Loucy (cell line): ENCODE data around the gene OR2AG1.

Experiments used
- H2AFZ ChIP-seq: fragments of 200-600 bp; sonication (generic); 2 replicates; pipeline ENCODE4 v1.6.0; 2016; ENCODE audit warnings: antibody characterized with exemption, mild to moderate bottlenecking, low read length, moderate library complexity
- H3F3A ChIP-seq: fragments of 200-600 bp; 2 replicates; pipeline ENCODE4 v1.6.0; 2016; ENCODE audit warnings: antibody characterized with exemption, low read depth, mild to moderate bottlenecking
- H3K27me3 ChIP-seq: fragments of 200-600 bp; sonication (generic); 2 replicates; pipeline ENCODE4 v1.6.1; 2014; ENCODE audit warnings: low read length, mild to moderate bottlenecking; ENCODE audit not compliant: insufficient read depth, poor library complexity, severe bottlenecking
- H3K36me3 ChIP-seq: fragments of 200-600 bp; sonication (generic); 2 replicates; pipeline ENCODE4 v1.6.1; 2016; ENCODE audit warnings: low read length; ENCODE audit not compliant: insufficient read depth
- H3K4me1 ChIP-seq: fragments of 200-600 bp; sonication (generic); 2 replicates; pipeline ENCODE4 v1.5.1; 2014; ENCODE audit warnings: low read length, mild to moderate bottlenecking; ENCODE audit not compliant: insufficient read depth, poor library complexity, severe bottlenecking
- H3K4me2 ChIP-seq: fragments of 200-600 bp; sonication (generic); 2 replicates; pipeline ENCODE4 v1.6.0; 2014; ENCODE audit warnings: antibody characterized with exemption, low read length, low read depth, mild to moderate bottlenecking; ENCODE audit not compliant: poor library complexity, severe bottlenecking
- H3K4me3 ChIP-seq: fragments of 200-600 bp; sonication (generic); 2 replicates; pipeline ENCODE4 v1.5.1; 2014; ENCODE audit warnings: low read length, mild to moderate bottlenecking, mixed read lengths; ENCODE audit not compliant: poor library complexity, severe bottlenecking
- H3K79me2 ChIP-seq: fragments of 200-600 bp; sonication (generic); 2 replicates; pipeline ENCODE4 v1.6.1; 2014; ENCODE audit warnings: low read length; ENCODE audit not compliant: insufficient read depth
- H3K9ac ChIP-seq: fragments of 200-600 bp; sonication (generic); 2 replicates; pipeline ENCODE4 v1.6.0; 2014; ENCODE audit warnings: mild to moderate bottlenecking, low read depth, low read length, moderate library complexity; ENCODE audit not compliant: poor library complexity, severe bottlenecking
- H3K9me2 ChIP-seq: fragments of 200-600 bp; sonication (generic); replicated peaks from 2 replicates; pipeline ENCODE4 v1.6.1; 2016; ENCODE audit warnings: low read depth, low read length, mixed read lengths
- H3K9me3 ChIP-seq: fragments of 200-600 bp; sonication (generic); 2 replicates; pipeline ENCODE4 v1.6.1; 2014; ENCODE audit warnings: mild to moderate bottlenecking, antibody characterized with exemption, low read length, low read depth; ENCODE audit not compliant: insufficient read depth
- H4K20me1 ChIP-seq: fragments of 200-600 bp; sonication (generic); 2 replicates; pipeline ENCODE4 v1.6.0; 2014; ENCODE audit warnings: antibody characterized with exemption, low read length, mild to moderate bottlenecking; ENCODE audit not compliant: insufficient read depth, poor library complexity, severe bottlenecking
- CTCF ChIP-seq: fragments of 200-600 bp; sonication (generic); conservative IDR thresholded peaks from 2 replicates; pipeline ENCODE4 v1.5.1; 2014; ENCODE audit warnings: mild to moderate bottlenecking, antibody characterized with exemption, low read length
- EZH2phosphoT487 ChIP-seq: fragments of 200-600 bp; IDR thresholded peaks from 2 replicates; pipeline ENCODE4 v1.6.1; 2018; ENCODE audit warnings: antibody characterized with exemption, mild to moderate bottlenecking, moderate library complexity, borderline replicate concordance

OR2AG1 gene

GRCh38 chr11:6780829-6781228 is 2.0 kb upstream of the OR2AG1 start:
- Histone ChIP-seq H4K20me1 (no peaks in the 10 kb centered on the region), H2AFZ (no peak overlapping the region)

DNA sequence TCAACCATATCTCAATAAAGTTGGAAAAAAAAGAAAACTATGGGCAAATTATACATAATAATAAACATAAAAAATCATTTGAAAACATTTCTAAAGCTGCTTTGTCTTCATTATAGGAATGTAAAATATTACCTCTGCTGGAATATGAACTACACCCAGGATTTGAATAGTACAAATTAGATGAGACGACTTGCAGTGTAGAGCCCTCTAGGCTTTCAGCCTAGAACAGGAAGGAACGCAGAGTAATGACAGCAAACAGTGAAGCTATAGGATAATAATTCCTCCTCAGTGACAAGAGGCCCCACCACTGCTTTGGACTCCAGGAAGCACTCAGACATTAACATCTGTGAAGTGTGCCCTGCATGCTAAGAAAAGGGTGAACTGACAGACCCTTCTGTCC is 7.7 kb downstream of the OR2AG1 start:
- H3K79me2 ChIP-seq: no peaks in the 10 kb centered on the region
- H3K9me3 ChIP-seq: no peaks in the 10 kb centered on the region
- H4K20me1 ChIP-seq: no peaks in the 10 kb centered on the region
- no peaks in the 10 kb centered on the region for H3K9me2 ChIP-seq
- H3K4me3 ChIP-seq: no peak overlapping the region
- TF ChIP-seq CTCF: no peak
- TF ChIP-seq EZH2phosphoT487: no peak
- no peak overlapping the region for H3K4me2 ChIP-seq
- no peaks in the 10 kb centered on the region for H3K36me3 ChIP-seq
- no peak overlapping the region for H3K9ac ChIP-seq
- no peaks in the 10 kb centered on the region for H3F3A ChIP-seq
- H3K4me1 ChIP-seq: no peaks in the 10 kb centered on the region
- no peaks in the 10 kb centered on the region for H3K27me3 ChIP-seq
- H2AFZ ChIP-seq: no peak overlapping the region

More at GRCh38 chr11:6780829-6781228, 2.0 kb upstream of the OR2AG1 start:
- H3K4me2 ChIP-seq: no peak overlapping the region
- H3K36me3 ChIP-seq: no peaks in the 10 kb centered on the region
- no peak overlapping the region for H3K9ac ChIP-seq
- H3K9me2 ChIP-seq: no peaks in the 10 kb centered on the region; the same call in 1 of the 2 replicates
- no peaks in the 10 kb centered on the region for H3K9me3 ChIP-seq
- no peak overlapping the region for H3K4me3 ChIP-seq
- H3K4me1 ChIP-seq: no peaks in the 10 kb centered on the region
- H3K79me2 ChIP-seq: no peaks in the 10 kb centered on the region
- TF ChIP-seq CTCF (no peak), EZH2phosphoT487 (no peak)
- no peaks in the 10 kb centered on the region for H3F3A ChIP-seq
- no peaks in the 10 kb centered on the region for H3K27me3 ChIP-seq

DNA sequence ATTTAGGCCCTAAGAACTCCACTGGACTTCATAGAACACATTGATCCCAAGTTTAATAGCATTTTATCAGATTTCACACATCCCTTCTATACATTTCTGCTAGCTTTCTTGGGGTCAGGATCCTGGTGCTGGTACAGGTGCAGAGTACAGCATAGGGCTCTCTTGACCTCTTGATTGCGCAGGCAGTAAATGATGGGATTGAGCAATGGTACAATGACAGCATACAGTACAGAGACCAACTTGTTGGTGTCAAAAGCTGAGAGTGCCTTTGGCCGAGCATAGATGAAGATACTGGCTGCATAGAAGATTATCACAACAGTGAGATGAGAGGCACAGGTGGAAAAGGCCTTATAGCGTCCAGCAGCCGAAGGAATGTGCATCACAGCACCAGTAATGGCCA is 11.8 kb downstream of the OR2AG1 start:
- H3K9ac ChIP-seq: no peak overlapping the region
- no peaks in the 10 kb centered on the region for H3K36me3 ChIP-seq
- no peak overlapping the region for H2AFZ ChIP-seq
- no peak overlapping the region for H3K4me3 ChIP-seq
- no peaks in the 10 kb centered on the region for H3K9me2 ChIP-seq
- H4K20me1 ChIP-seq: no peaks in the 10 kb centered on the region
- no peaks in the 10 kb centered on the region for H3K27me3 ChIP-seq
- no peaks in the 10 kb centered on the region for H3K9me3 ChIP-seq
- no peaks in the 10 kb centered on the region for H3K4me1 ChIP-seq
- no peaks in the 10 kb centered on the region for H3F3A ChIP-seq
- TF ChIP-seq CTCF (no peak), EZH2phosphoT487 (no peak)
- no peaks in the 10 kb centered on the region for H3K79me2 ChIP-seq
- H3K4me2 ChIP-seq: no peak overlapping the region
